Pulmonary artery endothelial cell (primary cell): ENCODE data around the gene YBEY. TPM values are rescaled to one million over a fixed set of nuclear protein-coding genes. Genes with fewer than 3 reads are reported as not detected.

ENCODE experiments used
- DNase-seq: peaks from one replicate; pipeline ENCODE4 v3.0.0-alpha.2; 2011; ENCODE audit warnings: low read depth, low spot score
- total RNA-seq: library from RNA; depleted of rRNA; stranded (reverse); fragments of >200 nt; gene quantifications from 2 replicates; pipeline ENCODE4 v1.2.3, GENCODE V29; 2014

YBEY gene
- total RNA-seq, 1 donor from 2014 or later = 8.3 TPM

DNA sequence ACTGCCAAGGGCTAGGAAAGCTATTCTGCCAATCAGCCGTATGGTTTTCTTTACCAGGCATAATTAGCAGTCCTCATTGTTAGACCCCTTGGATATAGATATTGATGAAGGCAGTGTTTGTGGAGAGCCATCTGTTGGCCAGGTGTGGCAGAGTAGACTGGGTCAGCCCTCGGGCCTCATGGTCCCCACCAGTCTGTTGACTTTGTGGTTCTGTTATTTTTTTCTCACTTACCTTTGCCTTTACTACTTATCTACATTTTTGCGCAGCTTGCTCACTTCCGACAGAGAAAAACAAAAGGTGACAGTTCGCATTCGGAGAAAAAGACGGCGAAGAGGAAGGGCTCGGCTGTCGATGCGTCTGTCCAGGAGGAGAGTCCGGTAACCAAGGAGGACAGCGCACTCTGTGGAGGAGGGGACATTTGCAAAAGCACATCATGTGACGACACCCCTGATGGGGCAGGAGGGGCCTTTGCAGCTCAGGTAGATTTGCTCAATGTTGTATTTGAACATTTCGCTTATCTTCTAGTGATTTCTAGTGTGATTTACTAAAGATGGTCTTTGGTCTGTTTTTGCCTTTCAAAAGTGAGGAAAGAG lies 40.1 kb downstream of the YBEY start:
- no peak for DNase-seq

DNA sequence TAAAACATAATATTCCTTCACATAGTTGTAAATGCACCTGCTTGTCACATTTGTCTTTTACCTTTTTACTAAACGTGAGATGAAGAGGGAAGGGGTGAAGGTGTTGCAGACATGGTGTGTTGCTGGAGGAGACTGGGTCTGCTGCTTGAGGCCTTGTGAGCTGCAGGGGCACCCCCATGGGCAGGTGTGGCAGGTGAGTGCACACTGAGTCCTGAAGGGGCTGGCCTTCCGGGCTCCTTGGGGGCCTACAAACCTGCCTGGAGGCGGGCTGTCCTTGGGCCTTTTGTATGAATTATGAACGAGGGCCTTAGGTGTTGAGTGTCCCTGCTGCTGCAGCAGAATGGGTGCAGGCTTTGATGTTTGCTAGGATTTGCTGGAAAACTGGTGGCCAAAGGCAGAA lies 41.6 kb downstream of the YBEY start:
- no peak for DNase-seq

DNA sequence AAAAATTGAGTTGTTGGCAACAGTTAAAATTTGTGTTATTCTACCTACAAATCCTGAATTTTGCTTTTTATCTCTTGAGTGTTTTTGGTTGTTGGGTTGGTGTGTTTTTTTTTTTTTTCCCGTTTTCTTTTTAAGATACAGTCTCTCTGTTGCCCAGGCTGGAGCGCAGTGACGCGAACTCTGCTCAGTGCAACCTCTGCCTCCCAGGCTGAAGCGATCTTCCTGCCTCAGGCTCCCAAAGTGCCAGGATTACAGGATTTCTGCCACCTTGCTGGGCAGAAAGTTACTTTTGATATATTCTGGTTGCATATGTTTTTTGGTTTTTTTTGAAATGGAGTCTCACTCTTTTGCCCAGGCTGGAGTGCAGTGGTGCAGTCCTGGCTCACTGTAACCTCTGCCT lies 42.0 kb downstream of the YBEY start:
- DNase-seq = no peak

DNA sequence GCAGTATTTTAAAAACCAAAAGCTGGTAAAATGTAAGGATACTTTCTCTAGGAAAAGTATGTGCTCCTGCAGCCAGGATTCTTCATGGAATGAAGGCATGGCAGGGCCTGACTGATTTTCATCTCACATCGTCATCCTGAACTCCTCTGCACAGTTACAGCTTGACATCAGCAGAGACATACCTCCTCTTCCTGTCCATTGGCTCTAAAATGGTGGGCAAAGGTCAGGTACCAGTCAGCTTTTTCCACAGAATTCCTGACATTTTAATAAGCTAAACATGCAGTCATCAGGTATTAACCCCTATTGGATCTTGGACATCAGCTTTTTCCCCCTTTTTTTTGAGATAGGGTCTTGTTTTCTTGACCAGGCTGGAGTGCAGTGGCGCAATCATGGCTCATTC lies 43.7 kb downstream of the YBEY start:
- no peak for DNase-seq

DNA sequence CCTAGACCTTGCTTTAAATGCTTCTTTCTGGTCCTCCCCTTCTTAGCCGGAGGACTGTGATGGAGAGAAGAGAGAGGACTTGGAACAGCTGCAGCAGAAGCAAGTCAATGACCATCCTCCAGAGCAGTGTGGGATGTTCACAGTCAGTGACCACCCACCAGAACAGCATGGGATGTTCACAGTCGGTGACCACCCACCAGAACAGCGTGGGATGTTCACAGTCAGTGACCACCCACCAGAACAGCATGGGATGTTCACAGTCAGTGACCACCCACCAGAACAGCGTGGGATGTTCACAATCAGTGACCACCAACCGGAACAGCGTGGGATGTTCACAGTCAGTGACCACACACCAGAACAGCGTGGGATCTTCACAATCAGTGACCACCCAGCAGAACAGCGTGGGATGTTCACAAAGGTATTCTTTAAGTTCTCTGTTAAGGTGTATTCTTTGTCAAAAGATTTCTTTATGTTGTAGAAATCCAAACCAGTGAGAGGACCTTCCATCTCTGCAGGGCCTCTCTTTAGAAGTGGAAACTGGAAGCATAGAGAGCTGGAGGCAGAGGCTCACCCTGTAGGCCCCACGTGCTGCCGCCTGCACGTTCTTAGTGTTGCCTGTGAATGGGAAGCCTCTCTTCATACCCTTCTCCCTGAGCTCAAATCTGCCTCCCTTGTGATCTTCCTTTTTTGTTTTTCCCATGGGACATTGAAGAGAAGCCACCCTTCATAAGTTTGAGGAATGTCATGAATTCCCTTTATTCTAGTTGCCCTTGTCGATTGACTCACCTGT lies 48.4 kb downstream of the YBEY start:
- no peak for DNase-seq

DNA sequence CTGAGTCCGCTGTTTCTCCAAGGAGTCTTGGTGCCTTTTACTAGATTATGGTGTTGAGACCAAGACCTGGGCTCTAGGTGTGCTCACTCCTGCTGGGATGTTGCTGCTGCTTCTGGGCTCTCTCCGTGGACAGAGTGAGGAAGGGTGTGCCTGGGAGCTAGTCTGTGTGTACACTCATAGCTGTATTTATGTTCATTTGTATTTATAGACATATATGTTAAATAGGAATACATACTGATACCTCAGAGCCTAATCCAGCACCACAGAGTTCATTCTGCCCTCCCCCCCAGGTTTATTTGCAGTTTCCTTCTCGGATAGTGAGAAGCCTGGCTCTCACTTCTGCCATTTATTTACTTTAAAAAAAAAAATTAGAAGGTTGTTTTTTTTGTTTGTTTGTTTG lies 50.5 kb downstream of the YBEY start:
- no peak for DNase-seq

DNA sequence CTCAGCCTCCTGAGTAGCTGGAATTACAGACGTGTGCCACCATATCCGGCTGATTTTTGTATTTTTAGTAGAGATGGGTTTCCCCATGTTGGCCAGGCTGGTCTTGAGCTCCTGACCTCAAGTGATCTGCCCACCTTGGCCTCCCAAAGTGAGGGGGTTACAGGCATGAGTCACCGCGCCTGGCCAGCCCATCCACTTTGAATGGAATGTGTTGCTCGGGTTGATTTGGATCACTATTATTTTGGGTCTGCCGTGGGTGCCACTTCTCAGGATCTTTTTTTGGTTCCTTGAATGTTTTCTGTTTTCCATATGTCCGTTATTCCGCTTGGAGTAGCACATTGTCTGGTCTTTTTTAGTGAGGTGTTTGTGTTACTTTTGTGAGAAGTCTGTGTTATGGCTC lies 54.9 kb downstream of the YBEY start:
- DNase-seq = no peak

DNA sequence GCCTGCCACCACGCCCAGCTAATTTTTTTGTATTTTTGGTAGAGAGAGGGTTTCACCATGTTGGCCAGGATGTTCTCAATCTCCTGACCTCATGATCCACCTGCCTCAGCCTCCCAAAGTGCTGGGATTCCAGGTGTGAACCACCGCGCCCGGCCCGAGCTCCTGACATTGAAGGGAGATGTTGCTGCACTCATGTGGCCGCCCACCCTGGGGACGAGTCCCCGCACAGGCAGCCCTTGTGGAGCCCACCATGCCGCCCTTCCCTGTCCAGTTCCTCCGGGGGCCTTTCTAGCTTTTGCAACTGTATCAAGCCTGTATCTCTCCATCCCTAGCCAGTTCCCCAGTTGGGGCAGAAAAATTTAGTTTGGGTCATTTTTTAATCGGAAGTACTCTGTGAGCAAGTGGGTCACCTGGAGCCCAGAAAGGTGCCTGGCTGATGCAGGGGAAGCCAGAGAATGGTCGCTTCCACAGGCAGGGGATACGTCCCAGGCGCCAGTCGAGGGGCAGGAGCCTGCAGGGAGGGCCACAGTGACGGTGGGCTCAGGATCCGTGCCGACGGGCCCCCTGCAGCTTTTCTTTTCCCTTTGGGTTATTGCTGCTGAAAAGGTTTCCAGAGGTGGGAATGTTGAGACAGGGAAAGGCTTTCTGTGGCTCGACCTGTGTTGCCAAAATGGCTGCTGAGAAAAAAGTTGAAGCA lies 58.2 kb downstream of the YBEY start:
- no peak for DNase-seq

DNA sequence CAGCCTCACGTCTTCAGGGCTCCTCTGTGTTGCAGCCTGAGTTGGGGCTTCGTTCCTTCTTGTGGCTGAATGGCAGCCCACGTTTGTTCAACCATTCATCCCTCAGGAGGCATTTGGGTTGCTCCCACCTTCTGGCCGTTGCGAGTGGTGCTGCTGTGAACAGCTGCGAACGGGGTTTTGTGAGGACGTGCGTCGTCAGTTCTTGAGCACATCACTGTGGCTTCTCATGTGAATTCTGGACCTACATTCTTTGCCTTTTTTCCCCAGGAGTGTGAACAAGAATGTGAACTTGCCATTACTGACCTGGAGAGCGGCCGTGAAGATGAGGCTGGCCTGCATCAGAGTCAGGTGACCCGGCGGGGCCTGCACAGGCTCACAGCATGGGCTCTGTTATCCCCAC lies 59.7 kb downstream of the YBEY start:
- DNase-seq = no peak

DNA sequence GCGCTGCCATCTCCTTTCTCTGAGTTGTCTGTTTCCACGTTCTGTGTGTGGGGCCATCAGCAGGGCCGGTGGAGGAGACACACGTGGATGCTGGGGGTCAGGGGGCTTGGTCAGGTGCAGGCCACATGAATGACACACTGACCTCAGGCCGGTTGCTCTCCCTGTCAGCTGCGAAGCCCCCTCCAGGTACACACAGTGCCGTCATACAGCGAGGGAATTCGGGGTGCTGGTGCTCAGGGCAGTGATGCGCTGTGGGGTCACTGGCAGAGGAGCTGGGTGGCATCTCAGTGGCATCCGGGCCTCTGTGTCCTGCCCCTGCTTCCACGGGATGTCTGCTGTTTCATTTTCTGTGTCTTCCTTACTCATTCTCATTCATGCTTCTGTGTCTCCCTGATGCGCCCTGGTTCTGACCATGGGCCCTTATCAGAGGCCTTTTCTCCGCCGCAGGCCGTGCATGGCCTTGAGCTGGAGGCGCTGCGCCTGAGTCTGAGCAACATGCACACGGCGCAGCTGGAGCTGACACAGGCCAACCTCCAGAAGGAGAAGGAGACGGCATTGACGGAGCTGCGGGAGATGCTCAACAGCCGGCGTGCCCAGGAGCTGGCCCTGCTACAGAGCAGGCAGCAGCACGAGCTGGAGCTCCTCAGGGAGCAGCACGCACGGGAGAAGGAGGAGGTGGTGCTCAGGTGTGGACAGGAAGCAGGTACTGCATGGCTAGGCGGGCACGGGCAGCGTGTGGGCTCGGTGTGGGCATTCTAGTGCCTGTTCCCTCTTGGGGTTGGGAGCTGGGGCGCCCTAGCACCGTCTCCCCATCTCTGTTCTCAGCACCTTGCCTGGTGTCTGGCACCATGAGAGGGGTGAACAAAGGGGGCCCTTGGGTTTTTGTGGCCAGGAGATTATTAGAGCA lies 60.4 kb downstream of the YBEY start:
- DNase-seq = no peak

DNA sequence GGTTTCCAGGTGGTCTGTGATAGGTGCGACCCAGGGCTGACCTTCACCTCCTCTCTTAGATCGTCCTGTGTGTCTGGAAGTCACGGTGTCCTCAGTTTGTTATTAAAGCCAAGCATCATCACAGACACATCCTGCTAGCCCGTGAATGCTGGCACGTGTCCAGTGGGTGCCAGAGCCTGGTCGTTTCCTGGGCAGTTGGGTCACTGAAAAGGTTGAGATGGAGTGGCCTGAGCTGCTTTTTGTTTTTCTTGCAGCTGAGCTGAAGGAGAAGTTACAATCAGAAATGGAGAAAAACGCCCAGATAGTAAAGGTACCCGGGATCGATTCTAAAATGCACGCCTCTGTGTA lies 61.0 kb downstream of the YBEY start:
- DNase-seq = no peak

Other genes with a start within 250 kb of the YBEY start
- 0.21 and 1.2 TPM in 2 replicates for gene COL6A2, start 188.2 kb upstream of the YBEY start, total RNA-seq
- 0.25 TPM in 1 of 2 replicates, not detected in the other for gene FTCD, start 130.8 kb upstream of the YBEY start, total RNA-seq
- 6.9 and 7.5 TPM in 2 replicates for gene SPATC1L, start 101.9 kb upstream of the YBEY start, total RNA-seq
- 69.8 and 101 TPM in 2 replicates for gene LSS, start 57.6 kb upstream of the YBEY start, total RNA-seq
- 87.0 and 95.6 TPM in 2 replicates for gene MCM3AP, start 731 bp upstream of the YBEY start, total RNA-seq
- 4.1 and 6.9 TPM in 2 replicates for gene C21orf58, start 37.5 kb downstream of the YBEY start, total RNA-seq
- gene PCNT, start 37.8 kb downstream of the YBEY start, total RNA-seq = 18.1 and 31.5 TPM in 2 replicates
- gene DIP2A, start 172.5 kb downstream of the YBEY start, total RNA-seq = 22.9 and 33.6 TPM in 2 replicates